HG03025 (cell line): ENCODE data around the gene DCLK1.
"Not testable (repeated sequence)": the region's sequence is repeated elsewhere in the genome, so short reads cannot be mapped to it uniquely, and the experiment has no call there.

Experiments used
- ATAC-seq: cut with Tn5 transposase; IDR thresholded peaks from one replicate; pipeline ENCODE4 v1.9.1; 2021; ENCODE audit warnings: mild to moderate bottlenecking, moderate library complexity; ENCODE audit not compliant: unreplicated experiment, low FRiP score

DCLK1 gene

DNA sequence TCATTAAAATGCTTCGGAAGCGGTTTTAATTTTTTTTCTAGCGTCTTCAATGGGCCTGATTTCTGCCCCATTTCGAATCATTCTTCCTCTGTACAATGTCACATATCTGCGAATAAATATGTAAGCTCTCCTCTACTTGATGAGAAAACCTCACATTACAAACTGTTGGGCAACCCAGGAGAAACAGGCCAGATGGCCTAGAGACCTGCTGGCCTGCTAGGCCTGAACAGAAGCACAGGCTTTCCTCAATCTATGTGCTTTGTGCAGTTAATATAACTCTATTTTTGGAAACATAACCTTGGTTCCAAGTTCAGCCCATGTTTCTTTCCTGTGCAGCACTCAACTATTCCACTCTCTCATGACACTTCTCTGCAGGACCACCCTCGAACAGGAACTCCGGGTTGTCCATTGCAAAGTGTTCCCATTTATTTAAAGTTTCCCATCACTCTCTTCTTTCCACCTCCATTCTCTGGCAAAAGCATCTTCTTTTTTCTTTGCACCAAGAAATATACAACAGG, 42.0 kb downstream of the DCLK1 start:
- no peak for ATAC-seq

GRCh38 chr13:36088463-36088862, 42.7 kb downstream of the DCLK1 start:
- ATAC-seq, result no peak

DNA sequence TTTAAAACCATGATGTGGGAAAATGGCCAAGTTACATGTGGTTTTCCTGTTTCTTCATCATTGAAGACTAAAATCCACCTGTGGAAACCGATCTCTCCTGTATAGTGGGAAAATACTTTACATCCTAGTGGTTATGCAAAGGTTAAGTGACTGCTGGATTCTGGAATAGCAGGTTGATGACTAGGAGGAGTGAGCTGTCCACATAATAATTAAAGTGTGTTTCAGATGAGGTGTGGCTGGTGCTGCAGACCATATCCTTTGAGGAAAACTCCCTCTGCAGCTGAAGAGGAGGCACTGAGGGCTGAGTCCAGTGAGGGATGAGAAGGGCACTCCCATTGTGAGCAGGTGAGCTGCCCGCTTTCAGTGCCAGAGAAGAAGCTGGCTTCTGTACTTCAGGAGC, 43.2 kb downstream of the DCLK1 start:
- no peak for ATAC-seq

GRCh38 chr13:36086117-36086516, 45.1 kb downstream of the DCLK1 start:
- no peak for ATAC-seq

- no peak for ATAC-seq
Measured at GRCh38 chr13:36084131-36084530, 47.1 kb downstream of the DCLK1 start.

DNA sequence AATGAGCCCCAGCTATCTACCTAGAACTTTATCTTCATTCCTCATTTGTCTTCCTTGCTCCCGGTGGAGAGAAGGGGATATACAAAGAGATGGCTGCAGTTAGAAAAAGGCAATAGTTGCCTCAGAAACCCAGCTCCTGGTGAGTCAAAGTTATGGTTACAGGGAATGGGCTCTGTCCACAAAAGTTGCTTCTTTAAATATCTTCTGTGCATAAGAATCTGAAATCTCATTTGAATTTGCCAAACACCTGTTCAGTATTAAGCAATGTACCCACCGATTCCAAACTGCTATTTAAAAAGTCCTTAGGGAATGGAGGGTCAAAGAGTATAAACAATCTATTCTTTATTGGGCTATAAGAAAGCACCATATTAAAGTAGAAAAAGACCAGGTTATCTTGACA, 48.4 kb downstream of the DCLK1 start:
- no peak for ATAC-seq

DNA sequence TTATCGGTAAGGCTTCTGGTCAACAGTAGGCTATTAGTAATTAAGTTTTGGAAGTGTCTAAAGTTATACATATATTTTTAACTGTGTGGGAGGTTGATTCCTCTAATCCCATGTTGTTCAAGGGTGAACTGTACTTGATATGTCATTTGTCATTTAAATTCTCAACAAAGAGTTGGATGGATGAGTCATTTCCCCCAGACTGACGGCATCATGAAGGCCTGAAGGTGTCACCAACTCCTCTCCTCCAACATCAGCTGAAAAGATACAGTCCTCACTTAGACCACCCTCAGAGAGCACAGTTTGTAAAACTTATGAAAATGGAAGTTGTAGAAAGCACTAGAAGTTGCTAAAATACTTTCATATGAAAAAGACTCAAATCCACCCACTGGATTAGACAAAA, 48.8 kb downstream of the DCLK1 start:
- no peak for ATAC-seq

GRCh38 chr13:36076211-36076610, 55.0 kb downstream of the DCLK1 start:
- ATAC-seq, result no peak

GRCh38 chr13:36074659-36075058, 56.5 kb downstream of the DCLK1 start:
- no peak for ATAC-seq

DNA sequence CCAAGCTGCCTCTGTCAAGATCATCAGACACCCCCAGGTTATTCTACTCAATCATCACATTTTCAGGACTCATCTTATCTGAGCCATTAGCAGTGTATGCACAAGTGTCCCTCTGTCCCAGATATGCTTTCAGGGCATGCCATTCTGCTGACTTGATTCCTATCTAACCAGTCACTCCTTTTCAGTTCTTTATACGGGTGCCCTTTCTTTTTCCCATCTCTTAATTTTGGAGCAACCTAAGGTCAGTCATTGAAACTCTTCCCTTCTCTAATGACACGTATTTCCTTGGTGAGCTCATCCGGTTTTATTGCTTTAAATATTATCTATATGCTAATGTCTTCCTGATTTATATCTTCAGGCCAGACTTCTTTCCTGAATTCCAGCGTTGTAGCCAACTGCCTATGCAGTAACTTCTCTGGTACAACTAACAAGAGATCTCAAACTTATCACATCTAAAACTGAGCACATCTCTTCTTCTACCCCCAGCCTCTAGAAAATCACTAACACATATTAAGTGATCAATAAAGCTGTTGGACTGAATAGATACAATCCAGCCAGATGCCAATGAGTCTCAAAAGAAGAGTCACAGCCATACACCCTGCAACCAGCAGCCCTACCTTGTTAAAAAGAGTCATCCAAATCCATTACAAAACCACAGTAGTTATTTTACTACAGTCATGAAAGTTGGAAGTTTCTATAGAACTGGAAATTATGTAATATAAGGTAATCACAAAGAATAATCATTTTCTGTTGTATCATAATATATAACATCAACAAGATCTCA, 58.8 kb downstream of the DCLK1 start:
- no peak for ATAC-seq

- ATAC-seq, result not testable (repeated sequence)
Measured at GRCh38 chr13:36070504-36071192, 60.5 kb downstream of the DCLK1 start.

- ATAC-seq, result no peak
Measured at GRCh38 chr13:36069881-36070366, 61.3 kb downstream of the DCLK1 start.

- no peak for ATAC-seq
Measured at GRCh38 chr13:36068991-36069390, 62.2 kb downstream of the DCLK1 start.

GRCh38 chr13:36068566-36068965, 62.6 kb downstream of the DCLK1 start:
- ATAC-seq, result no peak

DNA sequence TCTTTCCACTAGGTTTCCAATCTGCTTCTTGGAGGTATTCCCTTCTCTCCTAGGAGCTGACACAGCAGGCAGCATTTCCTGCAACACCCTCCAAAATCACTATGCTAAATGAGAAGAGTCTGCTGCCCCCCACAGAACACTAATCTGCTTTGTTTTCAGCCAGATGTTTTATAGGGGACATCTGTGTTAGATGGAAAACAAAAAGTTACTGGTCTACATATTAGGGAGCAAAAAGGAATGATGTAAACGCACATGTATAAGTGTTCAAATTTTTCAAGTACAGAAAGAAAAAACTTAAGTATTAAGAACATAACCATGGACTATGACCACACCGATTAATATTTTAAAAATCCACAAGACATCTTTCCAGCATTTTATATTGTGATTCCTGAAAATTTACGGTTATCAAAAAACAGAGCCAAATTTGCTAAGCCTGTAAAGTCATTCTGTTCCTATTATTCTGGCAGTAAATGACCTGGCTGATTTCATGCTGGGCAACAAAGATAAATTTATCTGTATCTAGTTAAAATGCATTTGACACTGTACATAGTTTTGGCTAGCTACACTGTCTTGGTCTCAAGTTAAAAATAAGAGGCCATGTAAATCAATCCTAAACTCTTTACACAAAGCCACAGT, 63.3 kb downstream of the DCLK1 start:
- no peak for ATAC-seq

DNA sequence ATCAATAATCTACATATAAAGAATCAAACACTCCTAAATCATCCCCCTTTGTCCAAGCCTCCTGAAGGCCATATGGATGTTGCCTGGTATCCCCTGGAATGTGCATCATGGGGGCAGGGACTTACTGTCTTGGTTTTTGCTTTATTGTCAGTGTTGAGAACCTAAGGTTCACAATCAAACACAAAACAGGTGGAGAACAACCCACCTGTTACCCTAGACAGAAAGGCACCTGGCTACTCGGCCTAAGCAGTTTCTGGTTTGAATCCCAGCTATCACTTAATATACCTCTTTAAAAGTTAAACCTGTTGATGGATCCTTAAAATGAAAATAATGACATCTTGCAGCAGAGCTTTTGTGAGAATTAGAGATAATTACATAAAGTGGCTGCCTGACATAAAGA, 68.9 kb downstream of the DCLK1 start:
- no peak for ATAC-seq

DNA sequence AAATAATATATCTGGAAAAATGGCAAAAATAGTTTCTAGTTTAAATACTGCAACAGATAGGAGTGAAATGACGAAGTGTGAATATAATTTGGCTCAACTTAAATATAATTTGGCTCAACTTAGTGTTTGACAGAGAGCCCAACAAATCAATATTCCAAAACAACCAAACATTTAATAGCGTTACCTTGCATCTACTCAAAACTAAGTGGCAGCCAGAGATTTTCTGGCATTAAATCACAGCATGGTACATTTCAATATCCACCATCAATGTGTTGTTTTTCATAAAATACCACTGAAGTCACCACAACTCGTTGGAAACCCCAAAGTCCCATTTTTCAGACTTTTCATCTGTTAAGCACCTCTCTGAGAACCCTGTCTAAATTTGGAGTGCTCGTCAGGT, 69.6 kb downstream of the DCLK1 start:
- no peak for ATAC-seq

DNA sequence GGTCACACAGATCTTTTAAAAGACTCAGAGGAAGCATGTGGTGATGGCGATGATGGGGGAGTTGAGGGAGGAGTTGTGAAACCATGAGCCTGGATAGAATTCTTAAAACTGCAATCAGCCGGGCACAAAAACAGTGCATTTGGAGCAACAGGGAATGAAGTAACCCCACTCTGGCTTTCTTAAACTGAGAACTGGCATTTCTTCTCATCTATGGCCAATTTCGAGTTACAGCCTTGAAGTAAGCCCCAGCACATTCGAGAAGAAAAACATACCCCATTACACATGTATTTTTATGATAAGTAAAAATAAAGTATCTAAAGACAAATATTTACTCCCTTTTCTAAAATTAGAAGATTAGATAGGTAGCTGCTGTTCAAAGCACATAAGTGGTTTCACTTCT, 70.1 kb downstream of the DCLK1 start:
- ATAC-seq, result no peak

GRCh38 chr13:36059321-36059720, 71.9 kb downstream of the DCLK1 start:
- ATAC-seq, result no peak

DNA sequence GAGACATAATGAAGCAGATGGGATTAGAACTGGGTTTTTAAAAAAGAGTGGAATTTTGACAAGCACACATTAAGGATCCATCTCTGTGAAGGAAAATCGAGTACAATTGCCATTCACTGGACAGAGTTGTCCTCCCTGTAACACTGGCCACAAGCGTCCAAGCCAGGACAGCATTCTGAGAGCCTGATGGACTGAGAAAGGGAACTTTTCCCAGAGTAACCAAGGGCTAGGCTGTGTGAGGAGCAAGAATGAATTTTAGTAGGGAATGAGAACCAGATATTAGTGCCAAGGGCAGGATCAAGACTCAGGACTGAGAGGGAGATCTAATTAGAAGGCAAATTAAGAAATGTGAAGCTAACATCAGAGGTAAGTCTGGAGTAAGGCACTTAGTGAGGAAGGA, 73.1 kb downstream of the DCLK1 start:
- no peak for ATAC-seq

DNA sequence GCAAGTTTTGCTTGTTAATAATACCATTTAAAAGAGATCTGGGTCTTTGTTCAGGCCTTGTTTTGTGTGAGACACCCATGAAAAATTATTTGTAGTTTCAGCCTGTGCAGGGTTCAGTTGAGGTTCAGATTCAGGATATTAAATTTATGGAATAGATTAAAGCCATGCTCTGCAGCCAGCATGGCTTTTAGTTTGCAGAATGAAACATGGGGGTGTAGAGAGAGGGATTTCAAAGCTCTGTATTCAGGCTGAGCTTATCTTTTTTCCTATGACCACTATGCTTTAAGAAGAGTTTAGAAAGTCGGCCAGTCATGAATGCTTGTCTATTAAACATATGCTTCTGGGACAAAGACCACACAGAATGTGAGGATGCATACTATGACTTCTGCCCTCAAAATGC, 73.6 kb downstream of the DCLK1 start:
- no peak for ATAC-seq
